ENCODE results near the gene TCF12.

Gene TCF12

DNA sequence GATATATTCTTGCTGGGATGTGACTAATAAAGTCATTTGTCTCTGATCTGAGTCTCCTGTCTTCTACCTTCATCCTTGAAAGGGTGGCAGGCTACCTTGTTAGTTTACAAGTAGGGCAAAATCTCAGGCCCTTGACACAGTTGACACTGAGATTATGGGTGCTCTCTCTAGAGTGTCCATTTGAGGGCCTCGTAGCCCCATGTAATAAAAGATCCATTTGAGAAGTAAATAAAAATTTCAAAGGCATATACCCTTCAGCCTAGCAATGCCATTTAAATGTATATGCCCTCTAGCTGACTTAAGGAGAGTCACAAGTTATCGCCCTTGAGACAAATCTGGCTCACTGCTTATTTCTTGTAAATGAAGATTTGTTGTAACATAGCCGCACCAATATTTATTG, 98.6 kb downstream of the TCF12 start:
- no peak for DNase-seq (ENCODE audit: low read depth, low spot score)

DNA sequence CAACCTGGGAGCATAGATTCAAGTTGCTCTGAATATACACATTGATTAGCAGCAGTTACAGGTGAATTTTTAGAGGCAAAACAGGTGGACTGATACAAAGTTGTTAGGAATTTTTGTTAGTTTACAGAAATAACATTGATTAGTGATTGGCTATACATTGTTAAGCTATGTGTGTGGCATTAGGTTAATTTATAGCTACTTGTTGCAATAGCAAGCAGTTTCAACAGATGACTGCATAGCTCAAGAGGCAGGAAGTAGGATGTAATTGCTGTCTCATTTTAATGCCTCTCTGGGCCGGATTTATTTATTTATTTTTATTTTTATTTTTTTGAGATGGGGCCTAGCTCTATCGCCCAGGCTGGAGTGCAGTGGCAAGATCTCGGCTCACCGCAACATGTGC, 99.7 kb downstream of the TCF12 start:
- no peak for DNase-seq (ENCODE audit: low read depth, low spot score)

DNA sequence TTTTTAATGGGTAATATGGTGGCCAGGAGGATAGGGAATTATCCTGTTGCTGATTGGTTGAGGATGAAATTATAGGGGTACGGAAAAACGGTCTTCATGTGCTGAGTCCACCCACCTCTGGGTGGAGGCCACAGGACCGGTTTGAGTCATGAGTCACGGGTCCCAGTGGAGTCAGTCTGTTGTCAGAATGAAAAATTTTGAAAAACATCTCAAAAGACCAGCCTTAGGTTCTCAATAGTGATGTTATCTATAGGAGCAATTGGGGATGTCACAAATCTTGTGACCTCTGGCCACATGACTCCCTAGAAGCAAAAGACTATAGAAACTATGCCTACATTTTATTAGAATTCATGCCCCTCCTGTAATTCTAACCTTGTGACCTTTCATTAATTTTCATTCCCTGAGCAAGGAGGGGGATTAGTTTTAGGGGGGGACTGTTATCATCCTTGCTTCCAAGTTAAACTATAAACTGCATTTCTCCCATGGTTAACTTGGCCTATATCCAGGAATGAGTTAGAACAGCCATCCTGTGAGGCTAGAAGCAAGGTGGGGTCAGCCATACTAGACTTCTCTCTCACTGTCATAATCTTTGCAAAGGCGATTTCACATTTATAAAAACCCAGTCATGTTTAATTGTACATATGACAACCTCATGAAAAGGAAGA, 101.2 kb downstream of the TCF12 start:
- DNase-seq (ENCODE audit: low read depth, low spot score): no peak

DNA sequence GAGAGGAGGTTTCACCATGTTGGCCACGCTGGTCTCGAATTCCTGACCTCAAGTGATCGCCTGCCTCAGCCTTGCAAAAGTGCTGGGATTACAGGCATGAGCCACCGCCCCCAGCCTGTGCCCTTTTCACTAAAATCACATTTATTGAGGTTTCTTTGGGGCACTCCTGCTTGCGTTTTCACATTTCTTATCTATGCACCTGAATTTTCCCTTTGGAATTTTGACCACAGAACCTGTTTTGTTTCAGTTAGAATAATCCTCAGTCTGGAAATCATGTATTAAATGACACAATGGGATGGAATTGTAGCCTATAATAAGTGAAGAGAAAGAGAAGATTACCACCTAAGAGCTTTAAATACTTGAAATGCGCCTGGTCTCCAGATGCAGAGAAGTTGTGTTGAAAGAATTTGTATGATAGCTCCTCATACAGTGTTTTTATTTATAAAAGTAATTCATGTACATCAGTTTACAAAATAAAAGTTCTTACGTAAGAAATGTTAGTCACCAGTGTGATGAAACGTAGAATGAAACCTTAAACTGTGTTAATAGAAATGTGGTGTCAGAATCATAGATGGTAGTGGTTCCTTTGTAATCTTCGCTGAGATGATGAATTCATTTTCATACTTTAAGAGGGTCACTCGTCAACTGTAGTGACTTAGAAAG, 107.0 kb downstream of the TCF12 start:
- no peak for DNase-seq (ENCODE audit: low read depth, low spot score)

- no peak for DNase-seq (ENCODE audit: low read depth, low spot score)
Observed at GRCh38 chr15:57026016-57026592, 107.7 kb downstream of the TCF12 start.

GRCh38 chr15:57027596-57027995, 109.2 kb downstream of the TCF12 start:
- DNase-seq (ENCODE audit: low read depth, low spot score): no peak

DNA sequence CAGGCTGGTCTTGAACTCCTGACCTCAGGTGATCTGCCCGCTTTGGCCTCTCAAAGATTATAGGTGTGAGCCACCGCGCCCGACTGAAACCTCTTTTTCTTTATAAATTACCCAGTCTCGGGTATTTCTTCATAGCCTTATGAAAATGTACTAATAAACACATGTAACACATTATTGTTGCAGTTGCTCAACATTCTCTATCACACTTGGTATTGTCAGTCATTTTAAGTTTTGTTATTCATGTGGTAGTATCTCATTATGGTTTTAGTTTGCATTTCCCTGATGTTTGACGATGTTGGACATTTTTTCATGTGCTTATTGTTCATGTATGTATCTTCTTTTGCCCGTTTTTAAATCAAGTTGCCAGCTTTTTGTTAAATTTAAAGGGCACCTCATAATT, 109.7 kb downstream of the TCF12 start:
- DNase-seq (ENCODE audit: low read depth, low spot score): no peak

DNA sequence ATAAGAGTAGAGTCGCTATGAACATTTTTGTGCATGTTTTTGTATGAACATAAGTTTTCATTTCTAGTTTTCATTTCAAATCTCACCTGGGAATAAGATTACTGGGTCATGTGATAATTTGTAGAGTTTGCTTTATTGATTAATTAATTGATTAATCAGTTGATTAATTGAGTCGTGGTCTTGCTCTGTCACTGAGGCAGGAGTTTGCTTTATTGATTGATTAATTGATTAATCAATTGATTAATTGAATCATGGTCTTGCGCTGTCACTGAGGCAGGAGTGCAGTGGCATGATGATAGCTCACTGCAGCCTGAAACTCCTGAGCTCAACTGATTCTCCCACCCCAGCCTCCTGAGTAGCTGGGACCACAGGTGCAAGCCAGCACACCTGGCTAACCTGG, 111.6 kb downstream of the TCF12 start:
- no peak for DNase-seq (ENCODE audit: low read depth, low spot score)

DNA sequence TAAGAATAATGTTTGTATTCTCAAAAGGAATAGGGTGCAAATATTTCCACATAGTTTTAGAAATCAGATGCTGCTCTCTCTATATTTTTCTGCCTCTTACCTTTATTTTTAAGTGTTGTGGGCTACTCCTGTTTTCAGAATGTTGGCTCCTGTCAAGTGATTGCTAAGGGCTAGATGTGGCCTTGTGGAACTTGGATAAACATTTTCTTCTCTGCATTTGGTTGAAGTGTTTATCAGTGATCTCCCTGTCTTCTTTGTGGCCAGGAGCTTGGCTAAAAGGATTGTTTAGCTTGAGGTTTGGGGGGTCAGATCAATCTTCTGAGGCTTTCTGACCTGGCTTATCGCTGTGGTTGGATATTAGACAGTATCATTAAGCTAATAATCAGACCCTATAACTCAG, 112.6 kb downstream of the TCF12 start:
- DNase-seq (ENCODE audit: low read depth, low spot score): no peak

DNA sequence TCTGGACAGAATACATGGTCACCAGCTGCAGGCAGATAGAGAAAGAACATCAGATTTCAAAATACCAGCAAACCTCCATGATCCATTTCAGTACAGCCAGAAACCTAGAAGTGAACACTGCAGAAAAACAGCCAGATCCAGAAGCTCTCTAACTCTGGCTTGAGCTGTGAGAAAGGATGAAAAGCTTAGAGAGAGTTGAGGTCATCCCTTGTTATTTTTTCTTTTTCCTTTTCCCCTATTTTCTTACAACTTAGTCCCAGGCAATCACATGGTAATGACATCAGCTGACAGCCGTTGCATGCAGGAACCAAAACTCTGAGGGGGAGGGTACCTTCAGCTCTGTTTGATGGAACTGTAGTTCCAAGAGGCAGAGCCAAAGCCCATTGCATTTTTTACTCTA, 113.2 kb downstream of the TCF12 start:
- DNase-seq (ENCODE audit: low read depth, low spot score): peak; percentile 24

DNA sequence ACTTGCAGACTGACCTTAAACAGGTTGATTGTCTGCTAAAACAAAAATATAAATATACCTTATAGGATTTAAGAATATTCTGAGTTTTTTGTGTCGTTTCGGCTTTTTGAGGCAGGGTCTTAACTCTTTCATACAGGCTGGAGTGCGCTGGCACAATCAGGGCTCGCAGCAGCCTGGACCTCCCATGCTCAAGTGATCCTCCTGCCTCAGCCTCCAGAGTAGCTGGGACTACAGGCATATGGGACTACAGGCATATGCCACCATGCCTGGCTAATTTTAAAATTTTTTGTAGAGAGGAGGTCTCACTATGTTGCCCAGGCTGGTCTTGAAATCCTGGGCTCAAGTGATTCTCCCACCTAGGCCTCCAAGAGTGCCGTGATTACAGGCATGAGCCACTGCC, 113.9 kb downstream of the TCF12 start:
- no peak for DNase-seq (ENCODE audit: low read depth, low spot score)

GRCh38 chr15:57033715-57034439, 115.4 kb downstream of the TCF12 start:
- DNase-seq (ENCODE audit: low read depth, low spot score): no peak

- no peak for DNase-seq (ENCODE audit: low read depth, low spot score)
Observed at GRCh38 chr15:57034613-57035012, 116.2 kb downstream of the TCF12 start.

- no peak for DNase-seq (ENCODE audit: low read depth, low spot score)
Observed at GRCh38 chr15:57035664-57036063, 117.2 kb downstream of the TCF12 start.

DNA sequence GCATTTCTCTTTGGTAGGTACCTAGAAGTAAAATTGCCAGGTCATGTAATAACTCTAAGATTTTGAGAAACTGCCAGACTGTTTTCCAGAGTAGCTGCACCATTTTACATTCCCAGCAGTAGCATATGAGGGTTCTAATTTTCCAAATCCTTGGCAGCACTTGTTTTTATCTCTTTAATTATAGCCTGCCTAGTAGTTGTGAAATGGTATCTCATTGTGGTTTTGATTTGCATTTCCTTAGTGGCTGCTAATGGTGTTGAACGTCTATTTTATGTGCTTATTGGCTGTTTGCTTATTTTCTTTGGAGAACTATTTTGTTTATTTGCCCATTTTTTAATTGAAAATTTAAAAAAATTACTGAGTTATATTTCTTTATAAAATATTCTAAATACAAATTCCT, 117.9 kb downstream of the TCF12 start:
- no peak for DNase-seq (ENCODE audit: low read depth, low spot score)

GRCh38 chr15:57037548-57037947, 119.1 kb downstream of the TCF12 start:
- no peak for DNase-seq (ENCODE audit: low read depth, low spot score)

GRCh38 chr15:57038040-57038439, 119.6 kb downstream of the TCF12 start:
- DNase-seq (ENCODE audit: low read depth, low spot score): no peak

DNA sequence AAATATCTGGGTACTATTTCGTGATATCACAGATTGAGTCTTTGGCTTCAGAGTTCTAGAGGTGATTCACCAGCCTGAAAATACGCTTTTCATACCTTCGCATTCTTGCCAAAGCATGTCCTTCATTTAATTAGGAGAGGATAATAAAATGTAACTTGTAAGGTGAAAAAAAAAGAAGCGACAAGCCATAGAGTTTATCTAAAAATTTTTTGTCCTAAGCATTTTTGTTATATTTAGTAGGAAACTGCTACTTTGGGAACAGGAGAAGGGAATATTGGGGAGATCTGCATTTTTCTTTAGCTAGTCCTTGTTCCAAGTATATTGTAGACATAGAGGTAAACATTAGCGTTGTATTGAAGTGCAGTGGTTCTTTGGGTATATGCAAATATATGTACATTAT, 120.1 kb downstream of the TCF12 start:
- no peak for DNase-seq (ENCODE audit: low read depth, low spot score)

DNA sequence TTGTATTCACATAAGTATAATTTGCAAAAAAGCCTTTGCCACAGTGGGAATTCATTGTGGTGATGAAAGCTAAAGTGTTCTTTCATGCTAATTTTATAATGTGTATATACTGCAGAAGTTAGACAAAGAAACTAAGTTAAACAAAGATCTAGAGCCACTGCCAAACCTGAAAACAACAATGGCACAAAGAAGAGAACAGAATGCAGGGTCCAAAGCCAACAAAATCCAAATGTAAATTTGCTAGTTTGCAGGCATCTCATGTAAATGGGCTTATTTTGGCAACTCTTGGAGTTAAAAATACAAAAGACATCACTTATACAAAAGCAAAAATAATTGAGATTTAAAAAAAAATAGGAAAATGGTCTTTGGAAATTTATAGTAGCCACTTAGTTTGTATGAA, 123.0 kb downstream of the TCF12 start:
- no peak for DNase-seq (ENCODE audit: low read depth, low spot score)

- DNase-seq (ENCODE audit: low read depth, low spot score): no peak
Observed at GRCh38 chr15:57044072-57044702, 125.7 kb downstream of the TCF12 start.

DNA sequence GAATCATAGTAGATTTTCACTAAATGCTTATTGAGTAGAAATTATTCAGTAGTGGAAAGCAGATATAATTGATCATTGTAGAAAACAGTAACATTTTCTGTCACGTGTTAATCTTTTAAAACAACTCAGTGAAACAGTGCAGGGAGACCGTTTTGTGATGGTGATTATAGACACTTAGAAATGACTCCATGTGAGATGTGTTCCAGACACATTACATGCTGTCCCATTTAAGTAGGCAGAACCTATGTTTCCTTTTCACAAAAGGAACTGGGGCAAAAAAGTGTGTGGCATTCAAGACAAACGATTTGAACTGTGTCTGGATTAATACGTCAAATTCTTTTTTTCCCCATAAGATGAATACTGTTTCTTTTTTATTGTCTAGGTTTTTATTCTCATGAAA, 126.5 kb downstream of the TCF12 start:
- DNase-seq (ENCODE audit: low read depth, low spot score): no peak

- no peak for DNase-seq (ENCODE audit: low read depth, low spot score)
Observed at GRCh38 chr15:57045741-57046382, 127.4 kb downstream of the TCF12 start.
